PC-3 (cell line): Measurements from ENCODE around the gene LRRC8C.

Experiments
- EZH2 ChIP-seq: fragments of 300-600 bp; sonication (generic); IDR thresholded peaks from one replicate; pipeline ENCODE4 v1.6.1; 2017; ENCODE audit warnings: antibody characterized with exemption, mild to moderate bottlenecking, low read length; ENCODE audit not compliant: unreplicated experiment
- EZH2phosphoT487 ChIP-seq: fragments of 300-600 bp; sonication (generic); IDR thresholded peaks from 2 replicates; pipeline ENCODE4 v1.6.1; 2018; ENCODE audit warnings: mild to moderate bottlenecking, antibody characterized with exemption, low read length, borderline replicate concordance
- TF ChIP-seq, protein P1 (sequence below): fragments of 300-600 bp; sonication (generic); conservative IDR thresholded peaks from 2 replicates; pipeline ENCODE4 v1.5.1; 2017; ENCODE audit warnings: antibody characterized with exemption, low read depth, mild to moderate bottlenecking, low read length

DNA sequence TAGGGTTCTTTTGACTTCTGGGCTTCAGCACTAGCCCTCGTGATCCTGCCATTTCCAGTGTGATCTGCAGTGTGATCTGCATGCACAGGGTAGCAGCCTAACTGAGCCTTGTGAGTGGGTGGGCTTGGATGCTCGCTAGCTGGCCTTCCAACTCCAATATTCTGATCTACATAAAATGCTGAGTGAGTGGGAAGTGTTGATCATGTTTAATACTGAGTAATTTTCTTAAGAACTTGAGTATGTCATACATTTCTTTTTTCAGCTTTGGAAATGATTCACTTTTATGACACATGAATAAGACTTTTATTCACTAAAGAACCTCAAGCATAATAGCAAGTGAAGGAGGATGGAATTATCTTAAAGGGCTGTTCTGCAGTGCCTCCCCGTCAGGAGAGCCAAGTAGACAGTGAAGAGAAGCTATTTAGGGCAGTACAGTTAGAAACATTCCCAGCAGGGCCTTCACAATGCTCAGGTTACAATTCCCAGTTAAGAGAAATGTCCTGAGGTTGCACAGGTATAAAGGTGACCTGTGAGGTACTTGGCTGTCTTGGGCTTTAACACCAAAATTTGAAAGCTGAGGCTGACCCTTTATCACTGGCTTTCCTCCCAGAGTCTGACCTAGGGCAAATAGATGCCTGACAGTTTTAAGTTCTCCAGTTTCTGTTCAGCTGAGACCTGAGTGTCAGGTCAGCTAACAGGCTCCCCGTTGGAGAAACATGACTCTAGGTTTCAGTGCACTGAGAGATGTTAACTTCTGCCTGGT, 29.1 kb upstream of the LRRC8C start:
- TF ChIP-seq, protein P1, sequence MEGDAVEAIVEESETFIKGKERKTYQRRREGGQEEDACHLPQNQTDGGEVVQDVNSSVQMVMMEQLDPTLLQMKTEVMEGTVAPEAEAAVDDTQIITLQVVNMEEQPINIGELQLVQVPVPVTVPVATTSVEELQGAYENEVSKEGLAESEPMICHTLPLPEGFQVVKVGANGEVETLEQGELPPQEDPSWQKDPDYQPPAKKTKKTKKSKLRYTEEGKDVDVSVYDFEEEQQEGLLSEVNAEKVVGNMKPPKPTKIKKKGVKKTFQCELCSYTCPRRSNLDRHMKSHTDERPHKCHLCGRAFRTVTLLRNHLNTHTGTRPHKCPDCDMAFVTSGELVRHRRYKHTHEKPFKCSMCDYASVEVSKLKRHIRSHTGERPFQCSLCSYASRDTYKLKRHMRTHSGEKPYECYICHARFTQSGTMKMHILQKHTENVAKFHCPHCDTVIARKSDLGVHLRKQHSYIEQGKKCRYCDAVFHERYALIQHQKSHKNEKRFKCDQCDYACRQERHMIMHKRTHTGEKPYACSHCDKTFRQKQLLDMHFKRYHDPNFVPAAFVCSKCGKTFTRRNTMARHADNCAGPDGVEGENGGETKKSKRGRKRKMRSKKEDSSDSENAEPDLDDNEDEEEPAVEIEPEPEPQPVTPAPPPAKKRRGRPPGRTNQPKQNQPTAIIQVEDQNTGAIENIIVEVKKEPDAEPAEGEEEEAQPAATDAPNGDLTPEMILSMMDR: no peak
- no peak for TF ChIP-seq EZH2
- TF ChIP-seq EZH2phosphoT487: no peak
